GM19099 (cell line): ENCODE results near the gene ELK4.

Experiments
- POLR2A ChIP-seq: IDR thresholded peaks from 3 replicates; pipeline ENCODE4 v1.6.1; 2011; ENCODE audit warnings: low read depth; ENCODE audit not compliant: insufficient read length; ENCODE audit errors: extremely low read depth

Gene ELK4

DNA sequence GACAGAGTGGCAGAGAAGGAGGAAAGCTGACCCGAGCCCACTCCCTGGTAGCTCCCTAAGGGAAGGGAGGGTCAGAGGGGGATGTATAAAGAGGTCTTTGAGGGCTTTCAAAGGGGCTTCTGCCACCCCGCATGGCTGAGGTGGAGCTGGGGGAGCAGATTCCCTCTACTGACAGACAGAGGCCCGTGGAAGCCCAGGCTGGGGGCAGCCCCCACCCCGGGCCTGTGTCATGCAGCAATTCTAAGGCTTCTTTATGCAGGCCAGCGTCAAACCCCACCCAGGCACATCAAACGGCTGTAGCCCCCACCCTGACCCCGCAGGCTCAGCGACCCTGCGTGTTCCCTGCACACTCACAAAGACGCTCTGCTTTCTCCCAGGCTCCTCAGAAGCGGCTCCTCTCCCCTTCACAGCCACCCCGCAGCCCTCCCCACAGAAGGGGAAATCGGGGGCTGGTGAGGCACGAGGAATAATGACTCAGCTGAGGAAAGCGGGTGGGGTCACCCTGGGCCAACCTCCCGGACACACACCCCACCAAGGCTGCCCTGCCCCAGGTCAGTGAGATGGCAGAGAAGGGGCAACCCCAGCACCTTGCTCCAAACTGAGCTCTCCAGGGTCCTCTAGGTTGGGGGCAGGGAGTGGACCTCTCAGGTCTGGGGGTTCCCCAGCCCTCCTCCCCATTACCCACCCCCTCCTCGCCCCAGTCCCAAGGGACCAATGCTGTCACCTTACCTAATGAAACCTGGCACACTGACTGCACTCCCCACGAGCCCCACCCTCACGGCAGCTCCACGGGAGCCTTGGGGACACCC is 37.7 kb upstream of the ELK4 start:
- peak; percentile 48 for TF ChIP-seq POLR2A

DNA sequence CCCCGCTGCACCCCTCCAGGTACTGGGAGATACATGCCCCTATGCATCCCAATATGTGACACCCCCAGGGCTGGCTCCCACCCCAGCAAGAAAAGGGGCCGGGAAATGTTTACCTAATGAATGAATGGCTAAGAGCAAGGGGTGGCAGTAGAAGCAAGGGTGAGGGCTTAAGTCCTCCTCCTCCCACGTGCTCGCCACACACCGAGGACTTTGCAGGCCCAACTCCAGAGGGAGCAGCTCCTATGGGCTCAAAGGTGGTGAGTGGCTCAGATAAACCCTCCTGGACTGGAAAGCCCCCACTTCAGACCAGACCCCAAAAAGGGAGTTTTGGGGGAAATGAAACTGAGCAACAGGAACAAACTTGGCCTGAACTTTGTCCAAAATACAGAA is 37.1 kb upstream of the ELK4 start:
- TF ChIP-seq POLR2A, result no peak

DNA sequence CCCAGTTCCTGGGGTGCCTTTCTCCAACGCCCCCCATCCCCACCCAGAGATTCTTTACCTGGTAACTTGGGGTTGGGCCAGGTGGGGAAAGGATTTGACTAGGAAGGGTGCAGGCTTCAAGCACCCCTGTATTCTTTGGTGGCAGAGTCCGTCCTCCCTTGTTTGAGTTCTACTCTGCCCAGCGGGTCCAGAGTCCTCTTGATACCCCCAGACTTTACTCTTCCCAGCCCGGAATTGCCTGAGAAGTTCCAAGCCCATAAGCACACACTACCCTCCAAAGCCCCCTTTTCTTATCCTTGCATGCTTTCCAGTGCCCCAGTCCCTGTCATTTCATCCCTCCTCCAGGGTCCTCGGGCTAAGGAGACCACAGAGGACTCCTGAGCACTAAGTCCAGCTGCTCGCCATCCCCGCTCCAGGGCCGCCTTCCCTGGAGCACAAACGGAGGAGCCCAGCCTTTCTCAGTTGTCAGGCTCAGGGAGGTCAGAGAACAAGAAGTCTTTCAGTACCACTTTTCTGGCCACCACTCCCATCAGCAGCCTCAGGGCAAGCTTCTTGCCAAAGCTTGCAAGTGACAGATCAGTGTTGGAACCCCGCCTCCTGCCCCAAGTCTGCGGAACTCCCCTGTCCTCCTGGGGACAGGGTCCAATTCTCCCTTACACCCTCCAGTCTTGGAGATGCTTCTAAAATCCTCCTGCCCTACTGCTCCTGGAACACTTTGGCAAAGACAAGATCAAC is 36.3 kb upstream of the ELK4 start:
- TF ChIP-seq POLR2A, result no peak

DNA sequence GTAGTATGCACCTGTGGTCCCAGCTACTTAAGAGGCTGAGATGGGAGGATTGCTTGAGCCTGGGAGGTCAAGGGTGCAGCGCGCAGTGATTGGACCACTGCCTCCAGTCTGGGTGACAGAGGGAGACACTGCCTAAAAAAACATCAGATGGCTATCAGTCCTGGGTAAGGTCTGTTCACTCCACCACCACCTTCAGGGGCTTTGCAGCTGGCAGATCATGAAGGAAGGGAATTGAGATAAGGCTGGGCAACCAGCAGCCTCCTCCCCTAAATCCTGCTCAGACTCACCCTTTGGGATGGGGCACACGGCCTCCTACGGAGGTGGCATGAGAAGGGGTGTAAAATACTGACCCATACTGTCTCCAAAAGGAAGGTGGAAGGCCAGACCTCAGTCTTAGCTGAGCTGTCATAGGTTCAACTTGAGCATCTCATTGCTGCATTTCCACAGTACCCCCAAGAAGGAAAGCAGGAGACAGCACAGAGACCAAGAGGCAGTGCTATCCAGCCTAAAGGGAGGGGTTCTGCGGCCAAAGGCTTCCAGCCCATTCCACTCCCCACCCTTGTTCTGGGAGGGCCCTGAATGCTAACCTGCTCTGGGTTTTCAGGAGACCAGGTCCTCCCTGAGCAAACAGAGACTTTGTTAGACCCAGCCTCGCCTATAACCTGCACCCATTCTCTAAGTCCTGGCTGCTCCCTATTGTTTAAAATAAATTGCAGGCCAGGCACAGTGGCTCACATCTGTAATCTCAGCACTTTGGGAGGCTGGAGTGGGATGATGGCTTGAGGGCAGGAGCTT is 34.8 kb upstream of the ELK4 start:
- TF ChIP-seq POLR2A, result no peak

DNA sequence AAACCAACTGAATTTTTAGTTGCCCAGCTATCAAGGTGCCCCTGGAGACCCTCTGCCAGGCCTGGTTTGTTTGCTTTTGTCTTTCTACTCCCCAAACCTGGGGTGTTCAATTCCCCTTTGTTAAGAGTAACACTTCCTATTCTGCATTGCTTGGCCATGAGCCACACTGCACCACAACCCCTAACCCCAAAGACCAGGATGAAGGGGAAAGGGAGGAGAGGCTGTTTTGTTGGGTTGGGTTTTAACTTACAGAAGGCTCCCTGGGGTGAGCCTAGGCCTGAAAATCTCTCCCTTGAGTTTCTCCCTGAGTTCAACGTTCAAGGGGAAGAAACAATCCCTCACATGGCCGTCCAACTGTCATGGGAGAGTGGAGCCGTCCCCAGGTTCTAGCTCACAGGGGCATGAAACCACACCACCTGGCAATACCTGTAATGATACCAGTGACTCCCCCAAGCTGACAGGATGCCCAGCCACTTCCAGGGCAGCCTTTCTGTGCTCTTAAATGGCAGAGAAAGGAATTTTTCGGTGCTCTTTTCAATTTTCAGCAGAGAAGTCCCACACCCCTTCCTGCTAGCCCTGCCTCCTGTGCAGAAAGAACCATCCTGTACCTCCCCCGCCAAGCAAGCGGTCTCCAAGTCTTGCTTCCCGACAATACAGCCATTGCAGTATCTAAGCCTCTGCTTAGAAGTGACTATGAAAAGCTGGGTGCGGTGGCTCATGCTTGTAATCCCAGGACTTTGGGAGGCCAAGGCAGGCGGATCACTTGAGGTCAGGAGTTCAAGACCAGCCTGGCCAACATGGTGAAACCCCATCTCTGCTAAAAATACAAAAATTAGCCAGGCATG is 33.6 kb upstream of the ELK4 start:
- no peak for TF ChIP-seq POLR2A

DNA sequence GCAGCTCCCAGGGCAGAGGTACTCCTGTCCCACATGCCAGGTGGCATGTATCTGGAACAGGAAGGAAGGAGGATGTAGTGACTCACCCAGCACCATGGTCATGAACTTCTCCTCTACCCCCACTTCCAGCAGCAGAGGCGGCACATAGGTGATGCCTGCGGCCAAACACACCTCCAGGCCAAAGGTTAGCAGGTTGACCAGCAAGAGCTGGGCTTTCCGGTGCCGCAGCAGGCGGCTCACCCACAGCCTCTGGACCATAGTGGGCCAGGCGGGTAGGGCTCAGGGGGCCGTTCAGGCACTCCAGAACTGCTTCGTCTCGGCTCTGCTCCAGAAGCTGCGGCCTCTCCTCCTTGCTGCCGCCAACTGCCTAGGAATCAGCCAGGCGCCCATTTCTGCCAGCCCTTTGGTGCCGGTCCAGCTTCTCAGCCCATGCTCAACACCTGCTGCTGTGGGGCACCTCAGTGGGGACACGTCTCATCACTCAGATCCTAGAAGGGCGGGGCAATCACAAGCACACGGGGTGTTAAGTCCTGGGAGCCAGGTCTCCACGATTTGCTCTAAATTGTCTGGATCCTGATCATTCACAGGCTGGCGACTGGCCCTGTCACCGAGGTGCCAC is 32.7 kb upstream of the ELK4 start:
- no peak for TF ChIP-seq POLR2A

DNA sequence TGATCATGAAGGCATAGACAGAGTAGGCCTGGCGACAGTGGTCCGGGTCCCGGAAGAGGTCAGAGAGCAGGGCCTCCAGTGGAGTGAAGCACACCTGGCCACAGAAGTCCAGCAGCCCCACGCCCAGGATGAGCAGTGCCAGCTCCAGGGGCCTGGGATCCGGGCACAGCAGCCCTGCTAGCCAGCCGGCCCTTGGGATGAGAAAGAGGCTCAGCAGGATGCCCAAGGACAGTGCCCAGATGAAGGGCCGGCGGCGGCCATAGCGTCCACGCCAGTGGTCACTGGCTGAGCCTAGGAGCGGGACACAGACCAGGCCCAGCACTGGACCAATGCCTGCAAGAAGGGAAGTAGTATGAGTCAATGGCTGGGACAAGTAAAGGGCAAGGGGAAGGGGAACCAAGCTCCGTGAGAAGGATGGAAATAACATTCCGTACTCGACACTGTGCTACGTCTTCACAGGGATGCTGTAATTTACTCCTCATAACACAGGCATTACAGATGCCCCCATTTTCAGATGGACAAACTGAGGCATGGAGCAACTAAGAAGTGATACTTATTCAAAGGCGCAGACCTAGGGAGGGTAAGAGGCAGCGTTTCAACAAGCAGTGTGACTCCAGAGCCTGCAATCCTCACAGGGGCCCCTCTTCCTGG is 31.6 kb upstream of the ELK4 start:
- TF ChIP-seq POLR2A, result no peak

DNA sequence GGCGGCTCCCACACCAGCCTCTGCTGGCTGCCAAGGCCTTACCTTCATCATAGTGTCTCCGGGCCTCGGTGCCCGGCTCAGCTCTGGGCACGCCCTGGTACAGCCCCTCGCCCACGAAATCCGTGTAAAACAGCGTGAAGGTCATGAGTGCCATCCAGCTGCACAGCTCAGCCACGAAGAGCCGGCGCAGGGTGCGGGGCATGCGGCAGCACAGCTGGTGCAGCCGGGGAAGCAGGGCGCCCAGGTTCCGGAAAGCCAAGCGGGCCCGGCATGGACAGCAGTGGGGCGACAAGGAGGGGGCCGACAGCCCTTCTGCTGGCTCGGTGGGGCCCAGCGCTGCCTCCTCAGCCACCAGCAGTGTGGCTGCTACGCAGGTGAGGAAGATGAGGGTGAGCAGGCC is 31.0 kb upstream of the ELK4 start:
- no peak for TF ChIP-seq POLR2A

DNA sequence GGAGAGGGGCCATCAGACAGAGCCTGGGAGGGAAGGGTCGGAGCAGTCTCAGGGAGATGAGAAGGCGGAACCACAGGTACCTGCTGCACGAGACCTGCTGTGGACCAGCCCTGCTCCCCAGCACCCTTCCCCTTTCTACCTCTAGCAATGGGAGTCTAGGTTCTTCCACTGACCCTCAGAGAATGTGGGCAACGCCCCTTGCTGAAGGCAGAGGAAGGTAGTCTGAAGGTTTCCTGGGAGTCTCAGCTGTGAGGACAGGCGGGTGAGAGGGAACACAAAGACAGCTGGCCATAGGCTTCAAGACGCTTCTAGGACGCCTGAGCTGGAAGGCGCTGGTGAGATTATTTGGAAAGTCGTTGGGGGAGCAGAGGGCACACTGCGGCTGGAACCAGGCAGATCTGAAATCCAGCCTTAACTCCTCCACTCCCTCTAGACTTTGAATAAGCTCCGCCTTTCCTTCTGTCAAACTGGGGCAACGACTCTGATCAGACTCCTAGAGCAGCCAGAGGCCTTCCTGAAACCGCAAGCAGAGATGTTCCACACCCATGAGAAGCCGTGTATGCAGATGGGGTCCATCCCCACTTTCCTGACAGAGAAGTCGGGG is 30.4 kb upstream of the ELK4 start:
- TF ChIP-seq POLR2A, result no peak

DNA sequence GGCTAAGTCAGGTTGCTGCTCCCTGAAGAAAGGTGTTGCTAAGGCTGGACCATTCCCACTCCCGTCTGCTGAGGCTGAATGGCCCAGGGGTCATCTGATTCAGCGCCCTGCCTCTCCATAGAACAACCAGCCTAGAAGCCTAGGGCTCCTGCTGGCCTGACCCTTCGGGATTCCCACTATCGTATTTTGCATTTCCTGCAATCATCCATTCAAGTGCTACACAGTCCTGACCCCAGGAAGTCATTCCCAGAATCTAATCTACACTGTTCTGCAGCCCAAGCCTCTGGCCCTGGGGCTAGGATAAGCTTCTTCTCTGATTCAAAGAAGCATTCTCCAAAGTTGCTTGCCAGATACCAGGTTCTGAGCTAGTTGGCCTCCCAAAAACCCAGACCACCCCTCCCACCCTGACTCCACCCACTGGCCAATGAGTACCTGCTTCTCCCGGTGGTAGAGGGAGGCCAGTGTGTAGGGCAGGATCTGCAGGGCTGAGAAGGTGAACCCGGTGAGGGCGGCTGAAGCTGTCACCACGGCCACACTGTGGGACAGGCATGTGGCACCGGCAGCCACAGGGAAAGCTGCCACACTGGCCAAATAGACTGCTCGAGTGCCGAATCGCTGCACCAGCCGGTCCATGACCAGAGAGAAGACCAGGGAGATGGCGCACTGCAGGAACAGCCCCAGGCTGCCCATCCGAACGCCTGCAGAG is 29.8 kb upstream of the ELK4 start:
- no peak for TF ChIP-seq POLR2A

DNA sequence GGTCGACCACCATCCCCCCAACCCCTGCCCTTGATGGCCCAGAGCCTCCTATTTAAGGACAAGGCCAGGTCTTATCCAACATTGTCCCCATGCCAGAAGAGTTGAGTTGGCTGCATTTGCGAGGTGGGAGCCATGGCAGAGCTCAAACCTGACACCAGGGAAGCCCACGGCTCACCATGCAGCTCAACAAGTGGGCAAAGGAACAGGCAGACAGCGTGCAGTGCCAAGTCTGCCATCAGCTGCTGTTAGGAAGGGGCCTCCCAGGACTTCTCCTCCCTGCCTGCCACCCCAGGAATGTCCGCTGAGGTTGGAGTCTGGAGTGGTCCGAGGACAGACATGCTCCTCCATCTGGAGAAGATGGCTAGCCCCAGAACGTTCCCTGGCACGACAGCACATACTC is 28.6 kb upstream of the ELK4 start:
- TF ChIP-seq POLR2A, result no peak

DNA sequence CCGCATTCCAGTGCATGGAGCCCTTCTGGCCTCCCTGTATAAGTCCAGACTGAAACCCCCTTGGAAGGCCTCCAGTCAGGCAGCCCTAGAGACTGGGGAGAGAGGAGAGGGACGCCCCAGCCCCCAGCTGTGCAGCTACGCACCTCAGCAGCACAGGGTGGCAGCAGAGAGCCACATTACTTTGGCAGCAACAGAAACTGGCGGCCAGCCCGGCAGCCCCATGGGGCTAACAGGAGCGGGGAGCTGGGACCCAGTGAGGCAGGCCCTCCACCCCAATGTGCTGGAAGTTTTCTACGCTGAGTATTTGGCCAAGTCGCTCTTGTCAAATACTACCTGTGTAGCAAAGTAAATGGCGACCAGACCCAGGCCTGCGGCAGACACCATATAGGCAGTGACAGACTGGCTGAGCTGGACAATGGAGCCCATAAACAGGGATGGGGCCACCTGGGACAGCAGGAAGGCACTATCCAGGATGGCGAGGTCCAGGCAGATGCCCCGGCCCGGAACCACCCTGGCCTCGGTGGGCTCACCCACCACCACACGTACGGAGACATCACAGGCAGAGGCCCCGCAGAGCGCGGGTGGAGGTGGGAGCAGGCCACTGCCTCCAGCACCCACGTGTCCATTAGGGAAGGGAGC is 27.3 kb upstream of the ELK4 start:
- TF ChIP-seq POLR2A, result no peak

DNA sequence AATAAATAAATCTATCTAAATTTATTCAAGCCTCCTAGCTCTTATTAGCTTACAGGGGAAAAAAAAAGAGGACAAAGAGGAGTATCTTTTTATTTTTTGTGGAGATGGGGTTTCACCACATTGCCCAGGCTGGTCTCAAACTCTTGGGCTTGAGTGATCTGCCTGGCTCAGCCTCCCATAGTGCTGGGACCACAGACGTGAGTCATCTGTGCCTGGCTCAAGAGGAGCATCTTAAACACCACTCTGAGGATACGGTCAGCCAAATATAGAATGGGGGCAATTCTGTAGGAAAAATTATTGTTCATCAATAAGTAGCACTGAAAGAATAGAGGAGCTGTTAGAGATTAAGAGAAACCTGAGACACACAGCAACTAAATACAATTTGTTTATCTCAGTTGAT is 24.4 kb upstream of the ELK4 start:
- TF ChIP-seq POLR2A, result no peak

DNA sequence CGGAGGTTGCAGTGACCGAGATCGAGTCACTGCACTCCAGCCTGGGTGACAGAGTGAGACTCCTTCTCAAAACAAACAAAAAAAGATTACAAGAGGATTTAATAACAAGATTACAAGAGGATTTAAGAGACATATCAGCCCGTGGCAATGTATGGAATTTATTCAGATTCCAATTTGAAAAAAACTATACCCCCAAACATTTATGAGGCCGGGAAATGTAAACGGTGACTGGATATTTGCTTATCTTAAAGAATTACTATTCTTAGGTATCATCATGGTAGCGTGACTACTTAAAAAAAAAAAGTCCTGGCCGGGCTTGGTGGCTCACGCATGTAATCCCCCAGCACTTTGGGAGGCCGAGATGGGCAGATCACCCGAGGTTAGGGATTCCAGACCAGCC is 21.2 kb upstream of the ELK4 start:
- TF ChIP-seq POLR2A, result no peak
